ENCODE data around the gene CDS2.

CDS2 gene

DNA sequence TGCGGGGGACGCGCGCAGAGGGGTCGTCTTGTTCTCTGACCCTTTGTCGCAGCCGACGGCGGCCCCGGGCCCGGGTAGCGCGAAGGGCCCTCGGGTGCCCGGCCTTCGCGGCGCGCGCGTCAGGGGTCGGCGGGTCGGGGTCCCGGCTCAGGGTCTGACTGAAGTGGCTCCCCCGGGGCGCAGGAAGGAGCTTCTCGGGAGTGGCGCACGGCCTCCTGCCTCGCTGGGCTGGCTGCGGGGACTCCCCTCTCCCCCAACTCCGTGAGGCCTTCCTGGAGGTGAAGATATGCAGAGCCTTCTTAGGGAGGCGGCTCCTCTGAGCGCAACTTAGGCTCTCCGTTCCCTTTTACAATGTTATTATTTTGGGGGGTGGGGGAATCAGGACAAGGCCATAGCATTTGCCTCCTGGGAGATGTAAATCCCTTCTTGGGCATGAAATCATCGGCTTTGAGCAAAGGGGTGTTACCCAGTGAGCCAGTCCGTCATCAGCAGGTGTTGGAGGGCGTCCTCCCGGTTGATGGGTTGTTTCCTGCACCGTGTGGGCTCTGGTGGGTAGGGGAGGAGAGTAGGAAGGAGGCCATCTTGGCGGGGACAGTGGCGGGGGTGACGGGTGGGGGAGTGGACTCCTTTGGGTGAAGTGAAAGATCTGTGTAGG is 523 bp downstream of the CDS2 start:
- peak overlapping the region; percentile 80 for H3K4me3 ChIP-seq (ENCODE audit: low read depth, low read length)
- ChIA-PET CTCF (interaction anchor here (0.8 to 7.9 kb wide), 22 partner anchors 9 to 320 kb away, joined by 3 to 372 read pairs (median 6); no protein-coding TSS in a partner anchor), POLR2A (interaction anchor here (1.0 to 1.3 kb wide), 3 partner anchors 54 to 65 kb away, joined by 3 to 9 read pairs (median 3); no protein-coding TSS in a partner anchor)
- TF ChIP-seq, protein P1, sequence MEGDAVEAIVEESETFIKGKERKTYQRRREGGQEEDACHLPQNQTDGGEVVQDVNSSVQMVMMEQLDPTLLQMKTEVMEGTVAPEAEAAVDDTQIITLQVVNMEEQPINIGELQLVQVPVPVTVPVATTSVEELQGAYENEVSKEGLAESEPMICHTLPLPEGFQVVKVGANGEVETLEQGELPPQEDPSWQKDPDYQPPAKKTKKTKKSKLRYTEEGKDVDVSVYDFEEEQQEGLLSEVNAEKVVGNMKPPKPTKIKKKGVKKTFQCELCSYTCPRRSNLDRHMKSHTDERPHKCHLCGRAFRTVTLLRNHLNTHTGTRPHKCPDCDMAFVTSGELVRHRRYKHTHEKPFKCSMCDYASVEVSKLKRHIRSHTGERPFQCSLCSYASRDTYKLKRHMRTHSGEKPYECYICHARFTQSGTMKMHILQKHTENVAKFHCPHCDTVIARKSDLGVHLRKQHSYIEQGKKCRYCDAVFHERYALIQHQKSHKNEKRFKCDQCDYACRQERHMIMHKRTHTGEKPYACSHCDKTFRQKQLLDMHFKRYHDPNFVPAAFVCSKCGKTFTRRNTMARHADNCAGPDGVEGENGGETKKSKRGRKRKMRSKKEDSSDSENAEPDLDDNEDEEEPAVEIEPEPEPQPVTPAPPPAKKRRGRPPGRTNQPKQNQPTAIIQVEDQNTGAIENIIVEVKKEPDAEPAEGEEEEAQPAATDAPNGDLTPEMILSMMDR (IDR thresholded peaks at IDR 0.05; ENCODE audit: insufficient read depth, low read length, missing control alignments), result no peak
- DNase-seq (ENCODE audit: low read depth, low spot score), result no peak

DNA sequence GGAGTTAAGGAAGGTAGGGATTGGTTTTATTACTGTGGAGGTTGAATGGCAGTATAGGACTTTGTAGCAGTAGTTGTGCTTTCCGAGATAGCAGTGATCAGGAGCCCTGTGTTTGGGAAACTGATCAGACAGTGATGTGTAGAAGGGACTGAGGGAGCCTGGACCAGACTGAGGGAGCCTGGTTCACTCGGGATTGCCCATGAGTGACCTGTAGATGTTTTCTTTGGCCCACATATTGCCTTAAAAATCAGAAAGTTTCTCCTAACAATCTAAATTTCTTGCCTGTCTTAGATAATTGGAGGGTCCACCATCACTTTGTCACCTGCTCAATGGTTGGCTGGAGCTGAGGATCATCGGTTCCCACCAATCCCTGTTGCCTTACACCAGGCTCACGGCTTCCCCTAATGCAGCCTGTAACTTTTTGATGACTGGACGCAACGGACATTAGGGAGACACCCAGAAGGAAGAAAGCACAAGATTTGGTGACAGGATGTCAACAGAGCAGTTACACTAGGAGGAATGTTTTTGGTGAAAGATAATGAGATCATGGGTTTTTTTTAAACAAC is 1.1 kb downstream of the CDS2 start:
- ChIA-PET POLR2A (interaction anchor here (1.0 kb wide), 1 partner anchor 53 kb away, joined by 3 read pairs; no protein-coding TSS in a partner anchor), CTCF (interaction anchor here (1.1 to 7.9 kb wide), 9 partner anchors 8 to 320 kb away, joined by 4 to 372 read pairs (median 15); partner anchors contain the start of gene PCNA)

DNA sequence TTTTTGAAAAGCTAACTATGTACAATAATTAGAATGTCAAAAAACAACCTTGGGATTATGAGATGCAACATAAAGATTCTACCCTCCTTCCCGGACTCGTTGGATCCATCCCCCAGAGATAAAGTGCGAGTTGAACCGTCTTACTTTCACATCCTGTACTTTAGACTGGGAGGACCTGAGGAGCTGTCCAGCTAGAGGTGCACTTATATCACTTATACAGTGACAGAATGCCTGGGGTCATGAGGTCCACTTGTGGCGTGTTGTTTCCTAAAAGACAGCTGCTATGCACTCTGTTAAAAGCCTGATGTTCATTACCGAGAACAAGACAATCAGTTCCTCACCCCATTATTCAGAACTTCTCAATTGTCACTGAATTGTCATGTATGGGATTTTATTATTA is 2.1 kb downstream of the CDS2 start:
- ChIA-PET CTCF (interaction anchor here (0.9 to 7.9 kb wide), 5 partner anchors 9 to 94 kb away, joined by 4 to 372 read pairs (median 5); partner anchors contain the start of gene PCNA), POLR2A (no interaction called here)
- TF ChIP-seq, protein P1 (IDR thresholded peaks at IDR 0.05; ENCODE audit: insufficient read depth, low read length, missing control alignments), result no peak
- DNase-seq (ENCODE audit: low read depth, low spot score), result no peak
- H3K4me3 ChIP-seq (ENCODE audit: low read depth, low read length), result no peak overlapping the region

More for the DNA sequence above, 1.1 kb downstream of the CDS2 start:
- TF ChIP-seq, protein P1 (IDR thresholded peaks at IDR 0.05; ENCODE audit: insufficient read depth, low read length, missing control alignments), result no peak
- no peak for DNase-seq (ENCODE audit: low read depth, low spot score)
- H3K4me3 ChIP-seq (ENCODE audit: low read depth, low read length), result peak overlapping the region; percentile 80

DNA sequence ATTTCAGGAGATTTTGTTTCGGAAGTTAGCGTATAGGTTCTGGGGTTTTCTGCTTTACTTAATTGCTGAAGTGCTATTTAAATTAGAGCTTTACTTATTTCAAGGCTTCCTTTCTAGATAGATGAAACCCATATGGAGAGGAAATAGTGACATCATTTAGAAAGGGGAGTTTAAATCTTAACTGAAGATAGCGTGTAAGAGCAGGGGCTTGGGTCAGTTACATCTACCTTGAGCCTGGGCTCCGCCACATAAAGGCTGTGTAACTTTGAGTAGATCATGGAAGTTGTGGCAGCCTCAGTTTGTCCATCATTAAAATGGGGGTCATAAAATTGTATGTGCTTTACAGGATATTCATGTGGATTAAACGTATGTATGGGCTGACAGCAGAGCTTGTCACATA is 4.7 kb downstream of the CDS2 start:
- ChIA-PET POLR2A (no interaction called here), CTCF (interaction anchor here (0.8 to 7.9 kb wide), 4 partner anchors 38 to 173 kb away, joined by 3 to 372 read pairs (median 3); no protein-coding TSS in a partner anchor)
- DNase-seq (ENCODE audit: low read depth, low spot score), result no peak
- TF ChIP-seq, protein P1 (IDR thresholded peaks at IDR 0.05; ENCODE audit: insufficient read depth, low read length, missing control alignments), result no peak
- no peak overlapping the region for H3K4me3 ChIP-seq (ENCODE audit: low read depth, low read length)

DNA sequence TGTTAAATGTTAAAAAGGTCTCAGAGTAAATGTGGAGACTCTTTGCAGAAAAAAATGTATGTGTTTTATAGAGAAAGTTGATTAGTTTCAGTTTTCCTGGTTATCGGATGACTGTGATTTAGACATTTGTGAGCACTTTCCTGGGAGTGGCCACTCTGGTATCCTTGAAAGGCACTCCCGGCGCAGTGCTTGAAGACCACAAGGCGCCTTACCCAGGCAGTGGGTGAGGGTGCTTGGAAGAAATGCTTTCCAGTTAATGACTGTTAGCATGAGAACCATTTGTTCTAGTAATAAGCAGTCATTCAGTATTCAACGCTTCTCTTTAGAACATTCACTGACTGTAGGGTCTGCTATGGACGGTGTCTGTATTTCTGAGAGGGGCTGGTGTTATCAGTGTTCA is 7.2 kb downstream of the CDS2 start:
- TF ChIP-seq, protein P1 (IDR thresholded peaks at IDR 0.05; ENCODE audit: insufficient read depth, low read length, missing control alignments), result no peak
- ChIA-PET POLR2A (interaction anchor here (1.2 kb wide), 1 partner anchor 18 kb away, joined by 3 read pairs; no protein-coding TSS in a partner anchor), CTCF (interaction anchor here (1.4 to 1.6 kb wide), 3 partner anchors 20 to 52 kb away, joined by 3 to 4 read pairs (median 4); no protein-coding TSS in a partner anchor)
- no peak for DNase-seq (ENCODE audit: low read depth, low spot score)
- no peak overlapping the region for H3K4me3 ChIP-seq (ENCODE audit: low read depth, low read length)
